ENCODE results near the gene PDSS2.

GRCh38 chr6:107396211-107396610 lies 63.2 kb downstream of the PDSS2 start:
- TF ChIP-seq NR2F2 (IDR thresholded peaks at IDR 0.05) (no peak), RXRA (IDR thresholded peaks at IDR 0.05) (no peak), FOXA1 (IDR thresholded peaks at IDR 0.05) (no peak), CTCF (IDR thresholded peaks at IDR 0.05; ENCODE audit: low read depth, low read length, missing input control) (no peak)
